IMR-90 (cell line): ENCODE data around the gene BRINP1. TPM values are rescaled to one million over a fixed set of nuclear protein-coding genes. Genes with fewer than 3 reads are reported as not detected.

Experiments
- ATAC-seq: fragments of 200-7000 bp; cut with Tn5 transposase; 2 replicates; pipeline ENCODE4 v1.9.1; 2020; ENCODE audit warnings: low read depth, mild to moderate bottlenecking, moderate library complexity
- BruUV-seq: library from RNA; stranded (reverse); fragments of 400-500 nt; replicated peaks from 2 replicates; lab custom pipeline; 2021; lab: Mats Ljungman, UMichigan
- CTCF ChIA-PET: fragments of 300-600 bp; formaldehyde crosslinking; extraction: SDS; loops from one replicate; lab custom pipeline; 2021; ENCODE audit warnings: antibody characterized with exemption; lab: Yijun Ruan, JAX
- POLR2A ChIA-PET: fragments of 300-600 bp; sonication (Branson Sonifier 250); formaldehyde crosslinking; loops from one replicate; lab custom pipeline; 2022; ENCODE audit warnings: antibody characterized with exemption; ENCODE audit not compliant: unreplicated experiment; lab: Charles Lee
- DNase-seq: peaks from one replicate; pipeline ENCODE4 v3.0.0; 2013
- H2AFZ ChIP-seq: replicated peaks from 2 replicates; pipeline ENCODE3; 2013; ENCODE audit warnings: low read length, mild to moderate bottlenecking; ENCODE audit not compliant: poor library complexity
- H2AK5ac ChIP-seq: 2 replicates; pipeline ENCODE4 v1.6.1; 2013; ENCODE audit warnings: low read depth, low read length, inconsistent platforms
- H2AK9ac ChIP-seq: replicated peaks from 2 replicates; pipeline ENCODE3; 2013; ENCODE audit warnings: mild to moderate bottlenecking, low read depth, low read length, moderate library complexity; ENCODE audit not compliant: poor library complexity
- H2BK120ac ChIP-seq: 2 replicates; pipeline ENCODE4 v1.6.1; 2013; ENCODE audit warnings: low read depth, low read length, inconsistent platforms
- H2BK15ac ChIP-seq: 3 replicates; pipeline ENCODE4 v1.6.1; 2013; ENCODE audit warnings: low read depth, low read length, inconsistent platforms
- H2BK20ac ChIP-seq: 2 replicates; pipeline ENCODE4 v1.6.1; 2013; ENCODE audit warnings: low read depth, mild to moderate bottlenecking, inconsistent platforms, low read length, moderate library complexity
- H2BK5ac ChIP-seq: 2 replicates; pipeline ENCODE4 v1.6.1; 2013; ENCODE audit warnings: mild to moderate bottlenecking, low read depth, low read length, inconsistent platforms; ENCODE audit not compliant: poor library complexity, severe bottlenecking
- H3K14ac ChIP-seq: replicated peaks from 2 replicates; pipeline ENCODE4 v1.6.1; 2013; ENCODE audit warnings: low read depth, low read length, inconsistent platforms
- H3K18ac ChIP-seq: 2 replicates; pipeline ENCODE4 v1.6.1; 2013; ENCODE audit warnings: low read depth, low read length, control low read depth
- H3K23ac ChIP-seq: 2 replicates; pipeline ENCODE4 v1.6.1; 2013; ENCODE audit warnings: low read depth, low read length, inconsistent platforms
- H3K27ac ChIP-seq: 2 replicates; pipeline ENCODE4 v1.5.1; 2013; ENCODE audit warnings: mild to moderate bottlenecking, control low read depth, low read length; ENCODE audit not compliant: insufficient read depth
- H3K27me3 ChIP-seq: 2 replicates; pipeline ENCODE4 v1.6.1; 2013; ENCODE audit warnings: low read length; ENCODE audit not compliant: control insufficient read depth, insufficient read depth
- H3K36me3 ChIP-seq: 2 replicates; pipeline ENCODE4 v1.6.1; 2013; ENCODE audit warnings: low read length, mixed read lengths; ENCODE audit not compliant: control insufficient read depth, insufficient read depth
- H3K4ac ChIP-seq: 2 replicates; pipeline ENCODE4 v1.6.1; 2013; ENCODE audit warnings: low read depth, low read length, inconsistent platforms
- H3K4me1 ChIP-seq: 2 replicates; pipeline ENCODE4 v1.6.1; 2013; ENCODE audit warnings: low read length, mixed read lengths; ENCODE audit not compliant: control insufficient read depth, insufficient read depth
- H3K4me2 ChIP-seq: 2 replicates; pipeline ENCODE4 v1.6.1; 2013; ENCODE audit warnings: low read depth, mild to moderate bottlenecking, control low read depth, low read length, moderate library complexity
- H3K4me3 ChIP-seq: 2 replicates; pipeline ENCODE4 v1.5.1; 2013; ENCODE audit warnings: low read depth, mild to moderate bottlenecking, control low read depth, low read length, moderate library complexity; ENCODE audit not compliant: insufficient read depth
- H3K56ac ChIP-seq: 2 replicates; pipeline ENCODE4 v1.6.1; 2013; ENCODE audit warnings: low read length, inconsistent platforms; ENCODE audit not compliant: insufficient read depth; ENCODE audit errors: extremely low read depth
- H3K79me1 ChIP-seq, 2 experiments: 2 replicates each; pipeline ENCODE4 v1.6.1; 2013; ENCODE audit warnings: low read length in 2 of 2, inconsistent platforms in 1 of 2, low read depth in 1 of 2
- H3K9ac ChIP-seq: 2 replicates; pipeline ENCODE4 v1.6.1; 2013; ENCODE audit warnings: low read depth, low read length, control low read depth
- H3K9me1 ChIP-seq: 2 replicates; pipeline ENCODE4 v1.6.1; 2013; ENCODE audit warnings: low read length, inconsistent platforms; ENCODE audit not compliant: insufficient read depth
- H3K9me3 ChIP-seq: 2 replicates; pipeline ENCODE4 v1.6.1; 2013; ENCODE audit warnings: low read length; ENCODE audit not compliant: control insufficient read depth, insufficient read depth
- H4K20me1 ChIP-seq: 2 replicates; pipeline ENCODE4 v1.6.1; 2013; ENCODE audit warnings: low read length, inconsistent platforms; ENCODE audit not compliant: insufficient read depth
- H4K5ac ChIP-seq: 2 replicates; pipeline ENCODE4 v1.6.1; 2013; ENCODE audit warnings: mild to moderate bottlenecking, low read depth, low read length, control low read depth
- H4K8ac ChIP-seq, 2 experiments: 2 replicates each; pipeline ENCODE4 v1.6.1; 2013; ENCODE audit warnings: low read depth in 2 of 2, low read length in 2 of 2, control low read depth in 1 of 2, inconsistent platforms in 1 of 2
- H4K91ac ChIP-seq: 2 replicates; pipeline ENCODE4 v1.6.1; 2013; ENCODE audit warnings: low read depth, low read length, inconsistent platforms; ENCODE audit not compliant: insufficient read depth
- FOS ChIP-seq: fragments of 150-350 bp; IDR thresholded peaks from 2 replicates; pipeline ENCODE4 v1.6.1; 2016; ENCODE audit warnings: low read depth, low read length
- MAZ ChIP-seq: IDR thresholded peaks from 2 replicates; pipeline ENCODE4 v1.6.1; 2012; ENCODE audit warnings: low read depth, mild to moderate bottlenecking, low read length, improper control_type of control experiment, moderate library complexity, borderline replicate concordance
- NFE2L2 ChIP-seq: fragments of 150-350 bp; IDR thresholded peaks from 2 replicates; pipeline ENCODE4 v1.6.1; 2016; ENCODE audit warnings: low read depth, mild to moderate bottlenecking, low read length
- POLR2A ChIP-seq: IDR thresholded peaks from 2 replicates; pipeline ENCODE4 v1.6.1; 2012; ENCODE audit warnings: mild to moderate bottlenecking, low read depth, low read length
- WGBS, 2 experiments: methylation state at CpG; one replicate each; pipeline versions ENCODE4 v1.1.5 to v1.1.7; 2013; ENCODE audit warnings: missing lambda C conversion rate in 2 of 2; ENCODE audit not compliant: insufficient read length in 1 of 2; ENCODE audit errors: extremely low coverage in 2 of 2; 5-methylcytosine and 5-hydroxymethylcytosine counted together
- dilution Hi-C: fragments of 300-500 bp; cut with HindIII; formaldehyde crosslinking; loops from one replicate; pipeline ENCODE4 v1.14.3; 2018; ENCODE audit warnings: low sequenced_read_pairs; ENCODE audit not compliant: unreplicated experiment
- in situ Hi-C: fragments of 300-500 bp; cut with MboI; formaldehyde crosslinking; loops from 3 replicates; pipeline ENCODE4 v1.14.3; 2019; ENCODE audit warnings: low sequenced_read_pairs, inconsistent platforms, mixed read lengths
- intact Hi-C: fragments of 100-400 bp; cut with micrococcal nuclease; formaldehyde crosslinking; loops from 2 replicates; pipeline ENCODE4 v1.10.0; 2022
- polyA plus RNA-seq, 3 experiments: library from polyadenylated mRNA; depleted of rRNA; stranded (reverse); fragments of >200 nt; gene quantifications; 2 replicates each; pipeline ENCODE4 v1.2.3, GENCODE V29; 2012; ENCODE audit warnings: low replicate concordance in 1 of 3
- total RNA-seq: library from RNA; depleted of rRNA; stranded (reverse); fragments of >200 nt; gene quantifications from 2 replicates; pipeline ENCODE4 v1.2.3, GENCODE V29; 2012

BRINP1 gene
- total and polyA plus RNA-seq, 2 of the 4 experiments (the other 2 are of a cell fraction), result under 0.01 TPM; not detected in 1

GRCh38 chr9:119369680-119370366 is 588 bp upstream of the BRINP1 start:
- BruUV-seq, result no TSS peak
- Histone ChIP-seq H3K36me3 (no peaks in the 10 kb centered on the region), H3K56ac (no peak overlapping the region), H4K5ac (no peak overlapping the region), H3K4me1 (no peaks in the 10 kb centered on the region), H3K4ac (no peak overlapping the region), H2BK15ac (no peak overlapping the region), H3K9me1 (no peaks in the 10 kb centered on the region), H3K9ac (no peak overlapping the region), H3K14ac (no peak overlapping the region), H4K8ac (no peak overlapping the region), H4K20me1 (no peaks in the 10 kb centered on the region), H3K9me3 (peaks cover 10% of the 10 kb centered on the region), H2AFZ (no peak overlapping the region), H3K4me2 (no peak overlapping the region), H4K91ac (no peak overlapping the region), H3K79me1 (no peaks in the 10 kb centered on the region), H2BK20ac (no peak overlapping the region), H3K27ac (no peak overlapping the region), H3K4me3 (no peak overlapping the region), H2BK5ac (no peak overlapping the region), H2AK9ac (no peak overlapping the region), H3K23ac (no peak overlapping the region), H2AK5ac (no peak overlapping the region), H2BK120ac (no peak overlapping the region), H3K27me3 (no peaks in the 10 kb centered on the region), H3K18ac (no peak overlapping the region)
- in situ Hi-C loops (no loop called here), intact Hi-C loops (loop anchor here (10.0 kb wide), 1 partner anchor 1725 kb away; no protein-coding TSS in a partner anchor), dilution Hi-C loops (no loop called here)
- POLR2A ChIA-PET, result no interaction called here
- DNase-seq (no peak), ATAC-seq (no peak)
- CTCF ChIA-PET, result no interaction called here
- no peak for TF ChIP-seq NFE2L2
- TF ChIP-seq FOS, result no peak
- no peak for TF ChIP-seq POLR2A
- TF ChIP-seq MAZ, result no peak
- 10% methylated on average over 2 of the region's 32 CpGs; no CpG with 5 or more reads in 1 of the 2 experiments for WGBS, 2 experiments
